ENCODE data around the gene HTR4. TPM values are rescaled to one million over a fixed set of nuclear protein-coding genes. Genes with fewer than 3 reads are reported as not detected.

Gene HTR4
- polyA plus RNA-seq, 3 donors = not detected

GRCh38 chr5:148499452-148499851 is 154.9 kb downstream of the HTR4 start:
- no peak for TF ChIP-seq CTCF (IDR thresholded peaks at IDR 0.05)

GRCh38 chr5:148497757-148498156 is 156.6 kb downstream of the HTR4 start:
- H4K20me1 ChIP-seq (ENCODE audit: insufficient read depth, low read length) = no peaks in the 10 kb centered on the region
- H2AFZ ChIP-seq (ENCODE audit: insufficient read depth, low read depth, low read length, poor library complexity, severe bottlenecking) = no peak overlapping the region
- H3K9me3 Mint-ChIP-seq = peaks cover 0 to 5% (median 0%) of the 10 kb centered on the region in 7 donors
- no peak overlapping the region for H3K4me3 ChIP-seq (replicated peaks in 1 of 3; ENCODE audit: low read depth in 2 of 3, low read length in 3 of 3)
- no peak overlapping the region for H3K4me3 Mint-ChIP-seq
- H3K27ac Mint-ChIP-seq = no peak overlapping the region
- H3K4me1 ChIP-seq (ENCODE audit: control insufficient read depth in 1 of 2, insufficient read depth in 2 of 2, low read length in 2 of 2) = no peaks in the 10 kb centered on the region
- H3K4me1 Mint-ChIP-seq = no peaks in the 10 kb centered on the region
- H3K4me2 ChIP-seq (replicated peaks; ENCODE audit: extremely low read depth, low read length, poor library complexity, severe bottlenecking) = no peak overlapping the region
- H3K27me3 ChIP-seq (ENCODE audit: control insufficient read depth in 2 of 2, insufficient read depth in 2 of 2, low read length in 2 of 2) = no peaks in the 10 kb centered on the region
- H3K9me3 ChIP-seq (replicated peaks in 1 of 2; ENCODE audit: control insufficient read depth in 1 of 2, insufficient read depth in 1 of 2, low read length in 2 of 2) = no peaks in the 10 kb centered on the region
- no peak for DNase-seq
- 60% methylated on average over 1 of the region's 1 CpG for WGBS (ENCODE audit: insufficient coverage)
- no peaks in the 10 kb centered on the region for H3K36me3 Mint-ChIP-seq
- intact Hi-C loops (cut with micrococcal nuclease) = no loop called here
- H3K27ac ChIP-seq (ENCODE audit: low read depth in 1 of 2, low read length in 2 of 2) = no peak overlapping the region
- H3K27me3 Mint-ChIP-seq (ENCODE audit: low read depth in 3 of 3) = peaks cover 0 to 3% (median 0%) of the 10 kb centered on the region in 3 donors
- H3K9ac ChIP-seq (ENCODE audit: insufficient read depth, low read length, poor library complexity, severe bottlenecking) = no peak overlapping the region
- H3K79me2 ChIP-seq (ENCODE audit: insufficient read depth, low read length) = no peaks in the 10 kb centered on the region
- no peak for TF ChIP-seq CTCF (IDR thresholded peaks at IDR 0.05)
- H3K36me3 ChIP-seq (replicated peaks in 1 of 2; ENCODE audit: control insufficient read depth in 1 of 2, insufficient read depth in 2 of 2, low read length in 2 of 2) = no peaks in the 10 kb centered on the region

More at GRCh38 chr5:148499452-148499851, 154.9 kb downstream of the HTR4 start:
- Histone ChIP-seq H2AFZ (ENCODE audit: insufficient read depth, low read depth, low read length, poor library complexity, severe bottlenecking) (no peak overlapping the region), H3K4me3 (replicated peaks in 1 of 3; ENCODE audit: low read depth in 2 of 3, low read length in 3 of 3) (no peak overlapping the region), H3K4me1 (ENCODE audit: control insufficient read depth in 1 of 2, insufficient read depth in 2 of 2, low read length in 2 of 2) (no peaks in the 10 kb centered on the region), H4K20me1 (ENCODE audit: insufficient read depth, low read length) (no peaks in the 10 kb centered on the region), H3K4me2 (replicated peaks; ENCODE audit: extremely low read depth, low read length, poor library complexity, severe bottlenecking) (no peak overlapping the region), H3K27ac (ENCODE audit: low read depth in 1 of 2, low read length in 2 of 2) (no peak overlapping the region), H3K36me3 (replicated peaks in 1 of 2; ENCODE audit: control insufficient read depth in 1 of 2, insufficient read depth in 2 of 2, low read length in 2 of 2) (no peaks in the 10 kb centered on the region), H3K9me3 (replicated peaks in 1 of 2; ENCODE audit: control insufficient read depth in 1 of 2, insufficient read depth in 1 of 2, low read length in 2 of 2) (no peaks in the 10 kb centered on the region), H3K9ac (ENCODE audit: insufficient read depth, low read length, poor library complexity, severe bottlenecking) (no peak overlapping the region), H3K79me2 (ENCODE audit: insufficient read depth, low read length) (no peaks in the 10 kb centered on the region), H3K27me3 (ENCODE audit: control insufficient read depth in 2 of 2, insufficient read depth in 2 of 2, low read length in 2 of 2) (no peaks in the 10 kb centered on the region)
- intact Hi-C loops (cut with micrococcal nuclease) = no loop called here
- Mint-ChIP-seq H3K4me3 (no peak overlapping the region), H3K27ac (no peak overlapping the region), H3K36me3 (no peaks in the 10 kb centered on the region), H3K9me3 (peaks cover 0 to 5% (median 0%) of the 10 kb centered on the region in 7 donors), H3K4me1 (no peaks in the 10 kb centered on the region), H3K27me3 (ENCODE audit: low read depth in 3 of 3) (peaks cover 0 to 3% (median 0%) of the 10 kb centered on the region in 3 donors)
- no peak for DNase-seq
- no CpG with 5 or more reads among the region's 1 CpG for WGBS (ENCODE audit: insufficient coverage)
